ENCODE results near the gene TSPAN11. TPM values are rescaled to one million over a fixed set of nuclear protein-coding genes. Genes with fewer than 3 reads are reported as not detected.

The TSPAN11 gene
- total RNA-seq, 1 experiment from 2014 or later: not detected

- BruUV-seq (replicated peaks): no TSS peak
- CTCF ChIA-PET: no interaction called here
Measured at GRCh38 chr12:30913323-30913722, 13.2 kb upstream of the TSPAN11 start.

DNA sequence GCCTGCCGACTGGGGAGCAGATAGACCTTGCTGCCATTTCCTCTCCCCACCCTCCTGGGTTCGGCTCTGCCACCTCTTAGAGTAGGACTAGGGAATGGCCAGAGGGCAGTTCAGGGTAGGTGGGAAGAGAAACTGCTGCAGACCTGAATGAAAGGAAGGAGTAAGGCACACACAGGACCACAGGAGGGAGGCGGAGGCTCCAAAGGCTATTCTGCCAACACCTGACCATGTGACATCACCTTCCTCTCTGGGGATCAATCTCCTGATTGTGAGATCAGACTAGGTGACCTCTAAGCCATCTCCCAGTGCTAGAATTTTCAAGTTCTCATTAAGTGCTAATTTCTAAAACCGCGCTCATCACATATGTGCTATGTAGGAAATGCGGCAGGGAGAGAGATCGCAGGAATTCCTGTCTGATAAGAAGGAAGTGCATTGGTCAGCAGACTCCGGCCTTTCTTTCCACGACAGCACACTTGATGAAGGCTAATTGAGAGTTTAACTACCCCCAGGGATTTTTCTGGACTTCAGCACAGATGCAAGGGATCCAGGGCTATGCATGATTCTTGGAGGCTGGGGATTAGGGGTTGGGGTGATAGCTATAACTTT, 11.5 kb upstream of the TSPAN11 start:
- intact Hi-C loops (cut with micrococcal nuclease; ENCODE audit: unreplicated experiment): no loop called here
- no peaks in the 10 kb centered on the region for H3K36me3 ChIP-seq (ENCODE audit: control insufficient read depth, insufficient read depth, low read length)
- H3K9me3 Mint-ChIP-seq (ENCODE audit: unreplicated experiment): no peaks in the 10 kb centered on the region
- H3K9me3 ChIP-seq: no peaks in the 10 kb centered on the region; the same call in 1 of the 2 replicates
- no peak overlapping the region for H3K27ac Mint-ChIP-seq (ENCODE audit: unreplicated experiment)
- no peak overlapping the region for H3K4me3 ChIP-seq (ENCODE audit: low read depth, low read length)
- no peak overlapping the region for H3K4me3 Mint-ChIP-seq (ENCODE audit: unreplicated experiment)
- no peaks in the 10 kb centered on the region for H3K4me1 Mint-ChIP-seq (ENCODE audit: low read depth, unreplicated experiment)
- no TSS peak for BruUV-seq (replicated peaks)
- no peaks in the 10 kb centered on the region for H3K4me1 ChIP-seq
- no peaks in the 10 kb centered on the region for H3K36me3 Mint-ChIP-seq (ENCODE audit: insufficient read depth, unreplicated experiment)
- no peak for DNase-seq
- H3K27me3 ChIP-seq (replicated peaks; ENCODE audit: control insufficient read depth, insufficient read depth, low read length): no peaks in the 10 kb centered on the region
- CTCF ChIA-PET: no interaction called here
- H3K27me3 Mint-ChIP-seq (ENCODE audit: insufficient read depth, unreplicated experiment): peaks cover 14% of the 10 kb centered on the region
- POLR2A ChIA-PET: interaction anchor here (0.5 kb wide), 1 partner anchor 11 kb away, joined by 5 read pairs; the partner anchor contains the start of gene TSPAN11
- TF ChIP-seq CTCF (IDR thresholded peaks at IDR 0.05; ENCODE audit: insufficient read depth in 1 of 2, low read depth in 1 of 2, low read length in 1 of 2, severe bottlenecking in 1 of 2, unreplicated experiment in 1 of 2): no peak

More at GRCh38 chr12:30913323-30913722, 13.2 kb upstream of the TSPAN11 start:
- Histone ChIP-seq H3K27me3 (replicated peaks; ENCODE audit: control insufficient read depth, insufficient read depth, low read length) (no peaks in the 10 kb centered on the region), H3K36me3 (ENCODE audit: control insufficient read depth, insufficient read depth, low read length) (no peaks in the 10 kb centered on the region), H3K9me3 (no peaks in the 10 kb centered on the region; the same call in 1 of the 2 replicates), H3K4me3 (ENCODE audit: low read depth, low read length) (no peak overlapping the region), H3K4me1 (no peaks in the 10 kb centered on the region)
- Mint-ChIP-seq H3K9me3 (ENCODE audit: unreplicated experiment) (no peaks in the 10 kb centered on the region), H3K4me1 (ENCODE audit: low read depth, unreplicated experiment) (no peaks in the 10 kb centered on the region), H3K27me3 (ENCODE audit: insufficient read depth, unreplicated experiment) (peaks cover 18% of the 10 kb centered on the region), H3K27ac (ENCODE audit: unreplicated experiment) (no peak overlapping the region), H3K36me3 (ENCODE audit: insufficient read depth, unreplicated experiment) (no peaks in the 10 kb centered on the region), H3K4me3 (ENCODE audit: unreplicated experiment) (no peak overlapping the region)
- POLR2A ChIA-PET: no interaction called here
- DNase-seq: no peak
- intact Hi-C loops (cut with micrococcal nuclease; ENCODE audit: unreplicated experiment): no loop called here
- no peak for TF ChIP-seq CTCF (IDR thresholded peaks at IDR 0.05; ENCODE audit: insufficient read depth in 1 of 2, low read depth in 1 of 2, low read length in 1 of 2, severe bottlenecking in 1 of 2, unreplicated experiment in 1 of 2)

GRCh38 chr12:30923057-30923456, 3.5 kb upstream of the TSPAN11 start:
- Mint-ChIP-seq H3K9me3 (ENCODE audit: unreplicated experiment) (no peaks in the 10 kb centered on the region), H3K4me1 (ENCODE audit: low read depth, unreplicated experiment) (no peaks in the 10 kb centered on the region), H3K4me3 (ENCODE audit: unreplicated experiment) (no peak overlapping the region), H3K36me3 (ENCODE audit: insufficient read depth, unreplicated experiment) (no peaks in the 10 kb centered on the region), H3K27me3 (ENCODE audit: insufficient read depth, unreplicated experiment) (peaks cover 17% of the 10 kb centered on the region), H3K27ac (ENCODE audit: unreplicated experiment) (no peak overlapping the region)
- no peak for DNase-seq
- no peak overlapping the region for H3K4me3 ChIP-seq (ENCODE audit: low read depth, low read length)
- BruUV-seq (replicated peaks): no TSS peak
- H3K36me3 ChIP-seq (ENCODE audit: control insufficient read depth, insufficient read depth, low read length): no peaks in the 10 kb centered on the region
- no peak for TF ChIP-seq CTCF (IDR thresholded peaks at IDR 0.05; ENCODE audit: insufficient read depth in 1 of 2, low read depth in 1 of 2, low read length in 1 of 2, severe bottlenecking in 1 of 2, unreplicated experiment in 1 of 2)
- H3K9me3 ChIP-seq: no peaks in the 10 kb centered on the region
- no peaks in the 10 kb centered on the region; the same call in 1 of the 2 replicates for H3K27me3 ChIP-seq (replicated peaks; ENCODE audit: control insufficient read depth, insufficient read depth, low read length)
- no peaks in the 10 kb centered on the region for H3K4me1 ChIP-seq
- ChIA-PET CTCF (no interaction called here), POLR2A (no interaction called here)
- intact Hi-C loops (cut with micrococcal nuclease; ENCODE audit: unreplicated experiment): no loop called here
